HepG2 (cell line): ENCODE data around the gene DCHS2. TPM values are rescaled to one million over a fixed set of nuclear protein-coding genes. Genes with fewer than 3 reads are reported as not detected.

Experiments used
- ATAC-seq: fragments of 200-7000 bp; cut with Tn5 transposase; 3 replicates; pipeline ENCODE4 v1.9.1; 2020; ENCODE audit warnings: mild to moderate bottlenecking, moderate library complexity
- BruUV-seq: library from RNA; stranded (reverse); fragments of 400-500 nt; replicated peaks from 2 replicates; lab custom pipeline; 2021; lab: Mats Ljungman, UMichigan
- CTCF ChIA-PET: fragments of 300-600 bp; formaldehyde crosslinking; extraction: SDS; loops from one replicate; lab custom pipeline; 2021; ENCODE audit warnings: low total read pairs, inconsistent platforms, low intra/inter-chr PET ratio; lab: Yijun Ruan, JAX
- POLR2A ChIA-PET: fragments of 350-600 bp; sonication (Branson Sonifier 250); formaldehyde crosslinking; loops from one replicate; lab custom pipeline; 2020; ENCODE audit warnings: antibody characterized with exemption, inconsistent platforms; lab: Yijun Ruan, JAX
- DNase-seq: peaks from one replicate; pipeline ENCODE4 v3.0.0-alpha.2; 2015; ENCODE audit warnings: low spot score
- FAIRE-seq: peaks from 3 replicates; lab custom pipeline; 2011; peaks lifted over from hg19 to GRCh38; lab: Jason Lieb, UNC
- H2AFZ ChIP-seq: one replicate; pipeline ENCODE4 v1.6.1; 2011; ENCODE audit warnings: low read length, inconsistent platforms
- H3K27ac ChIP-seq: fragments of 300-600 bp; 3 replicates; pipeline ENCODE4 v1.8.0; 2011; ENCODE audit warnings: mixed run types, mild to moderate bottlenecking, mixed read lengths, low read length, inconsistent platforms; ENCODE audit not compliant: insufficient read depth; ENCODE audit errors: extremely low read length
- H3K27me3 ChIP-seq, 2 experiments: fragments of 200-600 bp in 1 of 2; 2 replicates in 1 of 2; 3 replicates in 1 of 2; pipeline versions ENCODE4 v1.6.0 to v1.8.0; 2011; ENCODE audit warnings: low read length in 2 of 2, mild to moderate bottlenecking in 2 of 2, moderate library complexity in 2 of 2, inconsistent platforms in 1 of 2; ENCODE audit not compliant: insufficient read depth in 2 of 2, control insufficient read depth in 1 of 2
- H3K36me3 ChIP-seq, 2 experiments: fragments of 200-600 bp in 1 of 2; replicated peaks in 1 of 2; 2 replicates in 1 of 2; 3 replicates in 1 of 2; pipeline versions ENCODE4 v1.5.1 to v1.8.0; 2011; ENCODE audit warnings: low read length in 2 of 2, inconsistent platforms in 1 of 2; ENCODE audit not compliant: insufficient read depth in 2 of 2, control insufficient read depth in 1 of 2
- H3K4me1 ChIP-seq: 2 replicates; pipeline ENCODE4 v1.5.1; 2012; ENCODE audit warnings: low read length, inconsistent platforms; ENCODE audit not compliant: insufficient read depth
- H3K4me2 ChIP-seq: 2 replicates; pipeline ENCODE4 v1.6.0; 2011; ENCODE audit warnings: low read depth, low read length, inconsistent platforms
- H3K4me3 ChIP-seq, 3 experiments: fragments of 200-600 bp in 1 of 3; sonication (generic), shearing (Covaris generic) in 1 of 3; replicated peaks in 1 of 3; 2 replicates each; pipeline ENCODE4 v1.5.1; 2011 to 2016; ENCODE audit warnings: low read length in 3 of 3, inconsistent platforms in 2 of 3, low read depth in 2 of 3, mild to moderate bottlenecking in 2 of 3, control low read depth in 1 of 3, mixed read lengths in 1 of 3; ENCODE audit not compliant: insufficient read depth in 1 of 3
- H3K79me2 ChIP-seq: one replicate; pipeline ENCODE4 v1.6.1; 2011; ENCODE audit warnings: low read length, inconsistent platforms; ENCODE audit not compliant: insufficient read depth
- H3K9ac ChIP-seq: 2 replicates; pipeline ENCODE4 v1.6.0; 2011; ENCODE audit warnings: mild to moderate bottlenecking, low read depth, low read length, inconsistent platforms; ENCODE audit not compliant: insufficient read depth
- H3K9me3 ChIP-seq: 2 replicates; pipeline ENCODE4 v1.5.1; 2012; ENCODE audit warnings: mild to moderate bottlenecking, low read length
- H4K20me1 ChIP-seq: 2 replicates; pipeline ENCODE4 v1.6.0; 2011; ENCODE audit warnings: inconsistent platforms, mild to moderate bottlenecking, low read length, moderate library complexity; ENCODE audit not compliant: insufficient read depth
- AKAP8 ChIP-seq: sonication (generic); formaldehyde crosslinking; IDR thresholded peaks from 2 replicates; pipeline ENCODE4 v1.5.1; 2020; ENCODE audit warnings: mild to moderate bottlenecking, missing genetic modification reagents
- GTF3A ChIP-seq: sonication (generic); formaldehyde crosslinking; conservative IDR thresholded peaks from 2 replicates; pipeline ENCODE4 v1.4.0; 2020; ENCODE audit warnings: mild to moderate bottlenecking, missing genetic modification reagents
- HCFC1 ChIP-seq: fragments of 150-350 bp; IDR thresholded peaks from 2 replicates; pipeline ENCODE4 v1.6.1; 2014; ENCODE audit warnings: low read depth, low read length
- HMG20B ChIP-seq: conservative IDR thresholded peaks from 2 replicates; pipeline ENCODE4 v1.6.1; 2016; ENCODE audit warnings: missing genetic modification reagents, missing compliant biosample characterization
- HMGA1 ChIP-seq: sonication (generic); formaldehyde crosslinking; conservative IDR thresholded peaks from 2 replicates; pipeline ENCODE4 v1.4.0; 2020; ENCODE audit warnings: missing genetic modification reagents
- JDP2 ChIP-seq: sonication (generic); formaldehyde crosslinking; IDR thresholded peaks from 2 replicates; pipeline ENCODE4 v1.8.1; 2022; ENCODE audit warnings: missing genetic modification reagents, borderline replicate concordance
- MLLT10 ChIP-seq: sonication (generic); formaldehyde crosslinking; IDR thresholded peaks from 2 replicates; pipeline ENCODE4 v1.4.0; 2020; ENCODE audit warnings: missing genetic modification reagents
- NFIB ChIP-seq: sonication (generic); formaldehyde crosslinking; IDR thresholded peaks from 2 replicates; pipeline ENCODE4 v1.9.0; 2021; ENCODE audit warnings: missing genetic modification reagents, mild to moderate bottlenecking, borderline replicate concordance
- PAX8 ChIP-seq: sonication (generic); formaldehyde crosslinking; IDR thresholded peaks from 2 replicates; pipeline ENCODE4 v1.8.0; 2022; ENCODE audit warnings: mild to moderate bottlenecking, missing genetic modification reagents, borderline replicate concordance
- RNF219 ChIP-seq: sonication (generic); formaldehyde crosslinking; IDR thresholded peaks from 2 replicates; pipeline ENCODE4 v1.5.0; 2020; ENCODE audit warnings: mild to moderate bottlenecking, missing genetic modification reagents
- TRIM24 ChIP-seq: sonication (generic); formaldehyde crosslinking; IDR thresholded peaks from 2 replicates; pipeline ENCODE4 v1.8.0; 2022; ENCODE audit warnings: mild to moderate bottlenecking, missing genetic modification reagents
- ZBTB21 ChIP-seq: sonication (generic); formaldehyde crosslinking; IDR thresholded peaks from 2 replicates; pipeline ENCODE4 v1.4.0; 2020; ENCODE audit warnings: missing genetic modification reagents
- ZFP41 ChIP-seq: sonication (generic); formaldehyde crosslinking; IDR thresholded peaks from 2 replicates; pipeline ENCODE4 v1.4.0; 2020; ENCODE audit warnings: mild to moderate bottlenecking, missing genetic modification reagents, borderline replicate concordance
- ZFP90 ChIP-seq: sonication (generic); formaldehyde crosslinking; IDR thresholded peaks from 2 replicates; pipeline ENCODE4 v1.8.0; 2022; ENCODE audit warnings: missing genetic modification reagents, mild to moderate bottlenecking, inconsistent platforms, borderline replicate concordance
- ZMYM3 ChIP-seq: sonication (generic); formaldehyde crosslinking; IDR thresholded peaks from 2 replicates; pipeline ENCODE4 v1.5.1; 2020; ENCODE audit warnings: mild to moderate bottlenecking, missing genetic modification reagents
- ZNF430 ChIP-seq: sonication (generic); formaldehyde crosslinking; IDR thresholded peaks from 2 replicates; pipeline ENCODE4 v1.9.0; 2021; ENCODE audit warnings: mild to moderate bottlenecking, missing genetic modification reagents
- ZNF460 ChIP-seq: sonication (generic); formaldehyde crosslinking; IDR thresholded peaks from 2 replicates; pipeline ENCODE4 v1.5.1; 2020; ENCODE audit warnings: missing genetic modification reagents, mild to moderate bottlenecking, borderline replicate concordance
- ZNF619 ChIP-seq: sonication (generic); formaldehyde crosslinking; IDR thresholded peaks from 2 replicates; pipeline ENCODE4 v1.4.0; 2020; ENCODE audit warnings: mild to moderate bottlenecking, missing genetic modification reagents
- ZSCAN30 ChIP-seq: sonication (generic); formaldehyde crosslinking; IDR thresholded peaks from 2 replicates; pipeline ENCODE4 v1.5.0; 2020; ENCODE audit warnings: mild to moderate bottlenecking, missing genetic modification reagents
- in situ Hi-C: cut with HindIII; loops from 2 replicates; pipeline ENCODE4 v1.10.0; 2017; ENCODE audit warnings: low pct_unique_long_range_greater_than_20kb; ENCODE audit not compliant: extremely low pct_ligation_motif_present
- intact Hi-C: fragments of 100-400 bp; cut with micrococcal nuclease; formaldehyde crosslinking; loops from one replicate; pipeline ENCODE4 v1.10.0; 2022; ENCODE audit not compliant: unreplicated experiment
- polyA plus RNA-seq, 8 experiments: library from polyadenylated mRNA; depleted of rRNA in 3 of 8; stranded (reverse) in 7 of 8; unstranded in 1 of 8; fragments of >200 nt; fragmentation: Illumina TruSeq in 4 of 8; extraction: Trizol in 4 of 8; gene quantifications; 2 replicates each; pipeline versions ENCODE4 v1.2.1 to v1.2.3, GENCODE V29; 2011 to 2016; ENCODE audit warnings: low read depth in 4 of 8, missing spikeins in 1 of 8, mixed read lengths in 1 of 8; ENCODE audit not compliant: insufficient read depth in 1 of 8
- total RNA-seq, 5 experiments: library from RNA; depleted of rRNA; stranded (reverse); fragments of >200 nt; fragmentation: Illumina TruSeq; extraction: Trizol; gene quantifications; 2 replicates each; pipeline ENCODE4 v1.2.3, GENCODE V29; 2016; ENCODE audit warnings: low read depth in 1 of 5
- TF ChIP-seq, protein P1 (sequence below): sonication (generic); formaldehyde crosslinking; conservative IDR thresholded peaks from 2 replicates; pipeline ENCODE4 v1.8.0; 2022; ENCODE audit warnings: mild to moderate bottlenecking, moderate library complexity, missing genetic modification reagents

Gene DCHS2
- total and polyA plus RNA-seq, 2 of the 13 experiments (the other 11 are each of a cell fraction or from before 2014, with no cell fraction given) = 0.03 TPM; not detected in 1

- Histone ChIP-seq H3K27ac (no peak overlapping the region), H3K4me1 (no peaks in the 10 kb centered on the region), H3K79me2 (no peaks in the 10 kb centered on the region), H3K4me3 (no peak overlapping the region), H3K9ac (no peak overlapping the region)
- no TSS peak for BruUV-seq
- ATAC-seq = no peak
- POLR2A ChIA-PET = no interaction called here
- CTCF ChIA-PET = no interaction called here
- no peak for DNase-seq
- TF ChIP-seq ZFP90 (CRISPR knock-in tag) (no peak), PAX8 (CRISPR knock-in tag) (no peak), RNF219 (CRISPR knock-in tag) (no peak), ZFP41 (CRISPR knock-in tag) (no peak), ZNF430 (no peak), ZBTB21 (CRISPR knock-in tag) (no peak), ZSCAN30 (CRISPR knock-in tag) (no peak), JDP2 (CRISPR knock-in tag) (no peak), HMGA1 (CRISPR knock-in tag) (no peak), ZNF619 (CRISPR knock-in tag) (no peak), NFIB (CRISPR knock-in tag) (no peak), TRIM24 (CRISPR knock-in tag) (no peak), HMG20B (CRISPR knock-in tag) (no peak), MLLT10 (no peak), ZNF460 (CRISPR knock-in tag) (no peak), HCFC1 (no peak), GTF3A (CRISPR knock-in tag) (no peak), ZMYM3 (CRISPR knock-in tag) (no peak), AKAP8 (no peak)
- TF ChIP-seq, protein P1, sequence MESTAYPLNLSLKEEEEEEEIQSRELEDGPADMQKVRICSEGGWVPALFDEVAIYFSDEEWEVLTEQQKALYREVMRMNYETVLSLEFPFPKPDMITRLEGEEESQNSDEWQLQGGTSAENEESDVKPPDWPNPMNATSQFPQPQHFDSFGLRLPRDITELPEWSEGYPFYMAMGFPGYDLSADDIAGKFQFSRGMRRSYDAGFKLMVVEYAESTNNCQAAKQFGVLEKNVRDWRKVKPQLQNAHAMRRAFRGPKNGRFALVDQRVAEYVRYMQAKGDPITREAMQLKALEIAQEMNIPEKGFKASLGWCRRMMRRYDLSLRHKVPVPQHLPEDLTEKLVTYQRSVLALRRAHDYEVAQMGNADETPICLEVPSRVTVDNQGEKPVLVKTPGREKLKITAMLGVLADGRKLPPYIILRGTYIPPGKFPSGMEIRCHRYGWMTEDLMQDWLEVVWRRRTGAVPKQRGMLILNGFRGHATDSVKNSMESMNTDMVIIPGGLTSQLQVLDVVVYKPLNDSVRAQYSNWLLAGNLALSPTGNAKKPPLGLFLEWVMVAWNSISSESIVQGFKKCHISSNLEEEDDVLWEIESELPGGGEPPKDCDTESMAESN = no peak
- TF ChIP-seq, all 625 proteins: peak for 0
- intact Hi-C loops = no loop called here
- in situ Hi-C loops = no loop called here
- Histone ChIP-seq H3K27me3 (no peaks in the 10 kb centered on the region), H3K4me2 (no peak overlapping the region), H3K9me3 (no peaks in the 10 kb centered on the region), H2AFZ (no peak overlapping the region), H4K20me1 (no peaks in the 10 kb centered on the region), H3K36me3 (no peaks in the 10 kb centered on the region)
- FAIRE-seq = no peak
These were observed 36.9 kb downstream of the DCHS2 start for GRCh38 chr4:154454710-154455109.
